Fibroblast of skin of scalp (primary cell): ENCODE results near the gene PITPNM1. TPM values are rescaled to one million over a fixed set of nuclear protein-coding genes. Genes with fewer than 3 reads are reported as not detected.
"Not testable (repeated sequence)": the region's sequence is repeated elsewhere in the genome, so short reads cannot be mapped to it uniquely, and the experiment has no call there.

Source experiments
- DNase-seq: peaks from one replicate; pipeline ENCODE4 v3.0.0-alpha.2; 2013
- polyA plus RNA-seq, 2 experiments: library from polyadenylated mRNA; unstranded; fragments of 120-200 nt; gene quantifications; one replicate each; pipeline ENCODE4 v1.2.1, GENCODE V29; 2013; ENCODE audit not compliant: insufficient read length in 2 of 2

PITPNM1 gene
- 23.7 TPM for polyA plus RNA-seq (2013, experiment 1 of 2; ENCODE audit: insufficient read length)
- 21.6 TPM for polyA plus RNA-seq (2013, experiment 2 of 2; ENCODE audit: insufficient read length)

DNA sequence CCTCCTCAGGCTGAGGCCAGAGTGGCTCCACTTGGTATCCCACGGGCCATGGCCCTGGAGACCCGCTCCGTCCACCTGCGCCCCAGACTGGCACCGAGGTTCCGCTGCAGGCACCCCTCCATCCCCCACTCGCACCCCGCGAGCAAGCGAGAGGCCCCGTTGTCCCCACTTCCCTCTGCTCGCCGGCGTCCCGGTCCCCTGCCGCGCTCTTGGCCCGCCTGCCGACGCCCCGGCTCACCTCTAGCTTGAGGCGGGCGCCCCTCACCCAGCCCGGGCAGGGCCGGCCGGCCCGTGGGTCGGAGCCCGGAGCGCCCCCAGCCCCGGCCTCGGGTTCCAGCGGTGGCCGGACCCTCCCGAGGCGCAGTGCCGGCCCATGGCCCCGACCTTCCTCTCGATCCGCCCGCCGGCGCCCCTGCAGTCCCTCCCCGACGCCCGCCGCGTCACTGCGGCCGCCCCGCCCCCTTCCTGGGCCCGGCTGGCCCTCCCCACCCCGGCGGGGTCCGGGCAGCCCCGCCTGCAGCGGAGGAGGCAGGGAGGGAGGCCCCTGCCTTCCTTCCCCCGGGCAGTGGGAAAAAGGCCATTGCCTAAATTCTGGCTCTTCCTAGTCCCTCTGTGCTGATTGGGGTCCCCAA lies at the start of gene PITPNM1:
TSS of gene PITPNM1 (minus strand) at position 414 of the 632 bp plus-strand sequence. CDS start 1,183 bp downstream, outside the sequence.
- DNase-seq, result peak; percentile 63

DNA sequence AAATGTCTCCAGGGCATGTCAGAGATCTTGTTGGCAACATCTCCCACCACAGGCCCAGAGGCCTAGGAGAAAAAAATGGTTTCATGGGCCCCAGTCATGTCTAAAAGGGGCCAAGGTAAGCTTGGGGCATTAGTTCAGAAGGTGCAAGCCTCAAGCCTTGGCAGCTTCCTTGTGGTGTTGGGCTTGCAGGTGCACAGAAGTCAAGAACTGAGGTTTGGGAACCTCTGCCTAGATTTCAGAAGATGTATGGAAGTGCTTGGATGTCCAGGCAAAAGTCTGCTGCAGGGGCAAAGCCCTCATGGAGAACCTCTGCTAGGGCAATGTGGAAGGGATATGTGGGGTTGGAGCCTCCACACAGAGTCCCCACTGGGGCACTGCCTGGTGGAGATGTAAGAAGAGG lies 46.5 kb upstream of the PITPNM1 start:
- not testable (repeated sequence) for DNase-seq

DNA sequence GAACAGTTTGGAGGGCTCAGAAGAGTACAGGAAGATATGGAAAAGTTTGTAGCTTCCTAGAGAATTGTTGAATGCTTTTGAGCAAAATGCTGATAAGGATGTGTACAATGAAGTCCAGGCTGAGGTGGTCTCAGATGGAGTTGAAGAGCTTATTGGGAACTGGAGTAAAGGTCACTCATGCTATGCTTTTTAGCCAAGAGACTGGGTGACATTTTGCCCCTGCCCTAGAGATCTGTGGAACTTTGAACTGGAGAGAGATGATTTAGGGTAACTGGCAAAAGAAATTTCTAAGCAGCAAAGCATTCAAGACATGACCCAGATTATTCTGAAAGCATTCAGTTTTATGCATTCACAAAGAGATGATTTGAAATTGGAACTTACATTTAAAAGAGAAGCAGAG lies 46.0 kb upstream of the PITPNM1 start:
- DNase-seq, result no peak

GRCh38 chr11:67548555-67549110 lies 43.5 kb upstream of the PITPNM1 start:
- DNase-seq, result no peak

GRCh38 chr11:67548112-67548511 lies 42.9 kb upstream of the PITPNM1 start:
- DNase-seq, result not testable (repeated sequence)

DNA sequence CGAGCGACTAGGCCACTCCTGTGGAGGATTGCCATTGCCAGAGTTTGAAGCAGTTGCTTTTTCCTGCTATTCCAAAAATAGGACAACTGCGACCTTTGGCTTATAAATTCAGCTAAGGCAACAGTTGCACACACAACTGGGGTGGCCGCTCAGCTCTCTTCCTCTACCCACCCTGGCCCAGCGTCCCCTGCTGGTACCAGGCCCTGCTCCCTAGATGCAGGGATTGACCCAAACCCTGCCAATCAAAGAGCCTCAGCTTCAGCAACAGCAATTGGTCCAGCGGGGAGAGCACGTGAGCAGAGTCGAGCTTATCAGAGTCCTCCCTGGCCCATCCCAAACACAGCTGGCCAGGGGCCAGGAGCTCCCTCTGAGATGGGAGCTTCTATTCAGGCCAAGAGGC lies 40.1 kb upstream of the PITPNM1 start:
- DNase-seq, result no peak

- no peak for DNase-seq
These were observed 39.6 kb upstream of the PITPNM1 start for GRCh38 chr11:67544616-67545242.

DNA sequence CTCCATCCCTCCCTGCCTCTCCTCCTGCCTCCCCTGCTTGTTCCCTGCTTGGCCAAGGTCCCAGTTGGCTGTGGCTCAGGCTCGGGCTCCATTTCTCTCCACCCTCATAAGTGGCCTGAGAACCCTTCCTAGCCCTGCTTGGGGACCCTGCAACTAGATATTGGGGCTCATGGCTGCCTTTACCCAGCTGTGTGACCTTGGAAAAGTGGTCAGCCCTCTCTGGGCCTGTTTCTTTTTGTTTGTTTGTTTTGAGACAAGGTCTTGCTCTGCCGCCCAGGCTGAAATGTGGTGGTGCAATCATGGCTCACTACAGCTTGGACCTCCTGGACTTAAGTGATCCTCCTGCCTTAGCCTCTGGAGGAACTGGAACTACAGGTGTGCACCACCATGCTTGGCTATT lies 38.4 kb upstream of the PITPNM1 start:
- no peak for DNase-seq

DNA sequence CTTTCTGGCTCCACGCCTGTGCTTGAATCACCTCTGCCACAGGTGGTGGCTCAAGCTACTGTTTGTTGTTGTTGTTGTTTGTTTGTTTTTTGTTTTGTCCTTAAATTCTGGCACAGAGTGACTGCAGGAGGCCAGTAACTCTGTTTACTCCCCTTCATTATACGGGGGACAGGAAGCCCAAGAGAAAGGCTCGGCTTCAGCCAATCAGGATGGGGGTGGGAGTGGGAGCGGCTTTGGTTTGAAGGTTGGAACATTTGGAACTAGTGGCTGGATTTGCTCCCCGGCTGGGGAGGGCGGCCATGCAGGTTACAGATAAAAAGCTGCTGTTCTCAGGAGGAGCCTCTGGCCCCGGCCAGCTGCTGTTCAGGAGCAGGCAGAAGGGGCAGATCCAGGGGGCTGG lies 37.8 kb upstream of the PITPNM1 start:
- no peak for DNase-seq

- DNase-seq, result no peak
These were observed 37.0 kb upstream of the PITPNM1 start for GRCh38 chr11:67542169-67542568.

DNA sequence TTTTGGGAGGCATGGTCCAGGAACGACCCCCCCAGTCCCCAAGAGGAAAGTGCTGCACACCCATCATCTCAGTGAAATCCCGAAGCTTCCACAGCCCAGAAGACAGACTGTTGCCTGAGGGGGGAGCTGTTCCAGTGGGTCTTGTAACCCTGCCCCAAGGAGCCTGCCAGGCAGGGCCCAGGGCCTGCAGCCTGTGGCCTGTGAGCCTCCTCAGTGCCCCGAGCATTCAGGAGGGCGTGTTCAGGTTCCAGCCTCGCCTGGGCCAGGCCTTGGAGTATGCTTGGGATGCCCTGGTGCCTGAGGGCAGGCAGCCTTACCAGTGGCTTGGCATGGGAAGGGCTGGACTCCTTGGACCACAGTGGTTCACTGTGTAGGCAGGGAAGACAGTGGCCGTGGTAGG lies 36.0 kb upstream of the PITPNM1 start:
- DNase-seq, result no peak

GRCh38 chr11:67539550-67539949 lies 34.4 kb upstream of the PITPNM1 start:
- no peak for DNase-seq

DNA sequence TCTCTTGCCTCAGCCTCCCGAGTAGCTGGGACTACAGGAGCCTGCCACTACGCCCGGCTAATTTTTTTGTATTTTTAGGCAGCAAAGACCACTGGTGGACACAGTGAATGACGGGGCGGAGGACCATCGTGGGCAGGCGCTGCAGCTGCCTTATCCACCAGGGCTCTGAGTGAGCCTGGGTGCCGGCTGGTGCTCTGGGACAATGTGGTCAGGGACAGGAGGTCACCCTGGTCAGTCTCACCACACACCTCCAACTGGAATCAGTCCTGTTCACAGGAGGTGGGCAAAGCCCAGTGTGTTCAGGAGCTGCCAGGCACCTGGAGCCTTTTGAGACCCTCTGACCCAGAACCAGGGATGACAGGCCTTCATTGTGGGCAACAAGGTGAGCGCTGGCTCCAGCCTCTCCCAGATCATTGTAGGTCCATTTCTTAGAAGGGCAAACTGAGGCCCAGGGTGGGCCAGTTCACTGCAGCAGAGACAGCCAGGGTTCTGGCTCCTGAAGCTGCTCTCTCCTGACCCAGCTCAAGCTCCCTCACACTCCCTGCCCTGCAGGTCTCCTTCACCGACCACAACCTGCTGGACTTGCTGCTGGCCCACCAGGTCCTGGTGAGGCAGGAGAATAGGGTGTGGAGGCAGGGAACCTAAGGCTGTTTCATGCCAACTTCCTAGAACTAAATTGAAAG lies 33.8 kb upstream of the PITPNM1 start:
- DNase-seq, result no peak

GRCh38 chr11:67538306-67538705 lies 33.1 kb upstream of the PITPNM1 start:
- no peak for DNase-seq

DNA sequence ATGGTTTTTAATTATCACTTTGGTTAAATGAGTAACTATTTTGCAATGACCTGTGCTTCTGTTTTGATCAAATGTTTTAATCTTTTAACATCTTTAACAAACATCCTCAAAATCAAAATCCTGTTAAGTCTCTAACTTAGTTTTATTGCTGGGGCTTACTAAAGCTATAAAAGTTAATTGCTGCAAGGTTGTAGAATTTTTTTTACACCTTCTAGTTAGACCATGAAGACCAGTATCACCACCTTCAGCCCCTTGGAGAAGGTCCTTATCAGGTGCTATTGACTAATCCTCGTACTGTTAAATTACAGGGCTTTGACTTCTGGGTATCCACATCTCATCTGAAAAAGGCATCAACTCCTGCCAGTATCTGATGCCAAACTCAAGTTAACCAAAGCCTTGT lies 30.4 kb upstream of the PITPNM1 start:
- DNase-seq, result no peak

- no peak for DNase-seq
These were observed 29.0 kb upstream of the PITPNM1 start for GRCh38 chr11:67534070-67534679.

GRCh38 chr11:67532889-67533288 lies 27.7 kb upstream of the PITPNM1 start:
- no peak for DNase-seq

- DNase-seq, result no peak
These were observed 25.1 kb upstream of the PITPNM1 start for GRCh38 chr11:67530282-67530592.

GRCh38 chr11:67528376-67528775 lies 23.2 kb upstream of the PITPNM1 start:
- no peak for DNase-seq

DNA sequence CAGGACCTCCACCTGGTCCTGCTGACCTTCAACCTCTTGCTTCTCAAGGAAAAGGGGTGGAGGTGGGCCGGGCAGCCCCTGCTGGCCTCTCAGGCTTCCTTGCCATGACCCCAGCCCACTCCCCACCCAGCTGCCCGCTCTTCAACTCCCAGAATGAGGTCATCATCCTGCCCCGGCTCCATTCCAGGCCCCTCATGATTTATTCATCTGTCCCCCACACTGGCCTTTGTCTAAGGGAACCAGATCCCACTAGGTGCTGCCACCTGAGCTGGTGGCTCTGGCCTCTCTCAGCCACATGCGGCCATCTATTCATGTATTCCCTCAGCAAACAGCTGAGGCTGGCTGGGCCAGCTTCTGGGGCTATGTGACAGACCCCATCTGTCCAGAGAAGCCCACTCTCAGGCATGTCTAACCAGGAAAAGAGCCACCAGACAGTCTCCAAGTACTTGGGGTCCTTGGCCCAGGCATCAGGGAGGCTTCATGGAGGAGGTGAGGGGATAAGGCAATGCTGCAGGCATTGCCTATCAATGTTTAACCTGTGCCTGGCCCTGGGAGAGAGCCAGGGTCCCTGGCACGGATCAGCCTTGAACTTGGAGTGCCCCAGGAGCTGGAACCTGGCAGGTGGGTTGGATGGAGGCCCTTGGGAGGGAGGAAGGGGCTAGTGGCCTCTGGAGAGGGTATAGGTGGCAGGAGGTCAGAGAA lies 20.3 kb upstream of the PITPNM1 start:
- no peak for DNase-seq

GRCh38 chr11:67524480-67524808 lies 19.3 kb upstream of the PITPNM1 start:
- DNase-seq, result no peak

DNA sequence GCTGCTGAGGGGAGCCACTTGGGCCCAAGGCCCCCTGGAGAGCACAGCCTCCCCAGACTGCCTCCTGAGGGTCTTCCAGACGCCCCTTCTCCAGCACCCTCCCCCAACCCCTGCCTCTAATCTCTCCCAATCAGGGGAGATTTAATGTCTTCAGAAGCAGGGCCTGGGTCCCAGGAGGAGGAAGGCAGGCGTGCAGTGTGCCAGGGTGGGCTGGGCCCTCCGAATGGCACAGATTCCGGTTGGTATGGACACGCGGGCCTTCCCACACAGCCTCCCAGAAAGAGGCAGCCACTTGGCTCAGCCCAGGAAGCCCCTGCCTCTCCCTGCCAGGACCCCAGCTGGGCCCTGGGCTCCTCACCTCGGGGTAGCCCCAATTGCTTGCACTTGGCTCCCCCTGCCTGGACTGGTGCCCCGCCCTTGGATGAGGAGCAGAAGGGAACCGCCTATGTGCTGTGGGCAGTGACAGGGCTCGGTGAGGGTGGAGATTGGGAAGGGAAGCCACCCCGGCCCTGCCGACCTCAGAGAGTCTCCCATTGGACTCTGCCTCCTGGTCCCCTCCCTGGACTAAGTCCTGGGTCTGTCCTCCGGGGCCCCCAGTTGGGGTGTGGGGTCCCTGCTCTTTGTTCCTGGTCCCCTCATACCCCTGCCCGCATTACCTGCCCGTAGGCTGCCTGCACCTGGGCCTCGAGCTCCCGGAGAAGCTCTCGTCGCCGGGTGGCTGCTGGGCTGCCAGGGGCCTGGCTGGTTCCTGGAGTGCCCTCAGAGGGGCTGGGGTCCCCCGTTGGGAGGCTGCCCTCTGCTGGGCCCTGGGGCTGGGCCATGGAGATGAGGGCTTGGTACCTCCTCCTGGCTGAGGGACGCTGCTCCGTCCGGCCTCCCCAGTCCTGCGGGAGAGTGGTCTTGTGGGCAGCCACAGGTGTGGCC lies 18.7 kb upstream of the PITPNM1 start:
- DNase-seq, result no peak
